ENCODE results near the gene SRSF4.

Gene SRSF4

GRCh38 chr1:29200906-29201594, 19.4 kb upstream of the SRSF4 start:
- no peak for DNase-seq

GRCh38 chr1:29197993-29198392, 16.3 kb upstream of the SRSF4 start:
- DNase-seq, result no peak

- peak; percentile 65 for DNase-seq
Measured at GRCh38 chr1:29197590-29197924, 15.9 kb upstream of the SRSF4 start.

- no peak for DNase-seq
Measured at GRCh38 chr1:29196863-29197589, 15.3 kb upstream of the SRSF4 start.

DNA sequence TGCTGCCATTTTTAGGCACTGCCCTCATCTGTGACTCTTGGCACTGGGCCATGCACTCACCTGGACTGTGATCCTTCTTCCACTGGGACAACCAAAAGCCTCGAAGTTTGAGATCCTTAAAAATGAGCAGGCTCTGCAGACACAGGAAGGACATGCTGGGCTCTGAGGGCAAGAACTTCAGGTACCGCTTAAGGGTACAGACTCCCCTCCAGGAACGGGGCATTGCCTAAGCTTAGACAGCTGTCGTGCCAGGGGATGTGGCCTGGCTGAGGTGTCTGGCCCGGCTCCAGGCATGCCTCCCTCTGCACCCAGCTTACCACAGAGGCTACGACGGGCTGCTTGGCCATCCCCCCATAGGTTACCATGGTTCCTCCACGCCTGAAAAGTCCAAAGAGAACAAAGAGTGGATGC, 14.2 kb upstream of the SRSF4 start:
- peak; percentile 84 for DNase-seq

GRCh38 chr1:29193879-29194455, 12.3 kb upstream of the SRSF4 start:
- DNase-seq, result no peak

- DNase-seq, result no peak
Measured at GRCh38 chr1:29190718-29191117, 9.0 kb upstream of the SRSF4 start.

GRCh38 chr1:29186707-29187106, 5.0 kb upstream of the SRSF4 start:
- DNase-seq, result no peak

DNA sequence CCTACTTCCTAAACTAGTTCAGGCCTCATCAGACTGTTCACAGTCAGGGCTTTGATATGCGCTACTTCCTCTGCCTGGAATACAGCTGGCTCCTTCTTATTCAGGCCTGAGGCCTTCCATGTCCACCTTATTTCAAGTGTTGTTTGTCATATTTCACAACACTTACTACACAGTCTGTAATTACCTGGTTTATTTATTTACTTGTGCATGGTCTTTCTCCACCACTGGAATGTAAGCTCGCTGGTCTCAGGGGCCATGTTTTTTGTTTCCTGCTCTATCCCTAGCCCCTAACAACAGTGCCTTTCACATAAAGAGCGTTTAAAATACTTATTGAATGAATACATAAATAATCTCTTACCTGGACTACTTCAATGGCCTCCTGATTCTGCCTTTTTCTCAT, 4.6 kb upstream of the SRSF4 start:
- no peak for DNase-seq

GRCh38 chr1:29183287-29183686, 1.6 kb upstream of the SRSF4 start:
- DNase-seq, result no peak

GRCh38 chr1:29180497-29181412, 945 bp downstream of the SRSF4 start:
- peak; percentile 64 for DNase-seq

DNA sequence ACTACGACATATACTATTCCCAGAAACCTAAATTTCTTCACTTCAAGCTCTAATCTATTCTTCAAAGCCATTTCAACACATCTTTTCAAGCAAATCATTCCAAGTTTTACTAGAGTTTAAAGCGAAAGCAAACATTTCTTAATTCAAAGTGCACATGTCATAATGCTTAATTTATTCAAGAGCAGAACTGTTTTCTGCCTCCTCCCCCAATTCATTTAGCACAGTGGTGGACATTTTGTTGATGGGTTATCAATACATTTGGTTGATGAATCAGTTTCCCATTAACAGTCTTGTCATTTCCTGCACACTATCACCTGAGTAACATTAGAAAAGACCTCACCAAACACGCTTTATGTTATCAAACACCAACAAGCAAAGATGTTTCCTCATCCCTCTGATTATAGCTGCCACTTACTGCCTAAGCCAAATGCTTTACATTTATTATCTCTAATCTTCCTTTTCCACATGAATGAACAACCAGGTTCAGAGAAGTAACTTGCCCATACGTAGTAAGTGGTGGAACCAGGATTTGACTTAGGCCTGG, 2.0 kb downstream of the SRSF4 start:
- no peak for DNase-seq

DNA sequence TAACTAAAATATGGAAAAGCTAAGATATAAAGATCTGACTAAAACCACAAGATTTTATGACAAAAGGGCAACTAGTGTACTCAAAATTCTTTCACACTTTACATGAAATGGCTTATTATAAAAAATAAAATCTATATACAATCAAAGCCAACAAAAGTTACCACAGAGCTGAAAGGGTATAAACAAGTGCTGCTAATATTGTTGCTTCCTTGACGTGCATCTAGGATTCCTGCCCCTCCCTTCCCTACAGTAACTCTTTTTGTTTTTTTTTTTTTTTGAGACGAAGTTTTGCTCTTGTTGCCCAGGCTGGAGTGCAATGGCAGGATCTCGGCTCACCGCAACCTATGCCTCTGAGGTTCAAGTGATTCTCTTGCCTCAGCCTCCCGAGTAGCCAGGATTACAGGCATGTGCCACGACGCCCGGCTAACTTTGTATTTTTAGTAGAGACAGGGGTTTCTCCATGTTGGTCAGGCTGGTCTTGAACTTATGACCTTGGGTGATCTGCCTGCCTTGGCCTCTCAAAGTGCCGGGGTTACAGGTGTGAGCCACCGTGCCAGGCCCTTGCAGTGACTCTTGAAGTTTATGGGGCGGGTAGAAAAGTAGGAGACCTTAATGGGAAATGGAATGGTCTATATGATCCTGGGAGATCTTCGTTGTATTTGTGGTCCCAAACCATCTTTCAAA, 4.5 kb downstream of the SRSF4 start:
- DNase-seq, result no peak

DNA sequence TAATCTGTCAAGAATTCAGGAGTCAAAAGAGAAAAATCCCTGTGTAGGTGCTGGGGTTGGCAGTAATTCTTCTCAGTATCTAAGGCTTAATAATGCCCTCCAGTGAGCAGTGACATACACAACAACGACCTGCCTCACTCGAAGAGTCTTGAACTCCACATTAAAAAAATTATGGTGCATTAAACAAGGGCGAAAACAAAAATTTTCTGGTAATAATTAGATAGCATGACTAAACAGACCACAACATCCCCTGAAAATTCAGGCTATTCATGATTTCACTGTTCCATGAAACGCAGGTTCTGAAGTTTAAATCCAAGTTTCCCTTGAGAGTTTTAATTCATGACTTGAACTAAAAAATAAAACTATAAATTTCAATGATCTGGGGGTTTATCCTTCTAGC, 5.1 kb downstream of the SRSF4 start:
- no peak for DNase-seq

- DNase-seq, result no peak
Measured at GRCh38 chr1:29172415-29172939, 9.2 kb downstream of the SRSF4 start.

GRCh38 chr1:29171521-29171920, 10.2 kb downstream of the SRSF4 start:
- no peak for DNase-seq

- no peak for DNase-seq
Measured at GRCh38 chr1:29171089-29171488, 10.6 kb downstream of the SRSF4 start.

DNA sequence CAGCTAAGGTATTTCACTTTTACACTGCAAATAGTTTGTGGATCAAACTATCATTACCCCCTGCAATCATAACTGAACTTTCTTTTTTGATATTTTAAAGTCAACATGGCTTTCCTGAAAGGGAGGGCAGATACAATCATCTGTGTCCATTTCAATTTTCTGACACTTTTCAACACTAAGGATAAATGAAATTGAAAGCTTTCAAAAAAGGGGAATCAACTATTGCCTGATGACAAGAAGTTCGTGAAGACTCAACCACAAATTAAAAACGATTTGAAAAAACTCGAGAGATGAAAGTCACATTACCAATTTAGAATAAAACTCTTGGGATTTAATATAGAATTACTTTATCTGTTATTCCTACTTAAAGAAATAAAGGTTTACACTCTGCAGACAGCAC, 11.7 kb downstream of the SRSF4 start:
- DNase-seq, result no peak

DNA sequence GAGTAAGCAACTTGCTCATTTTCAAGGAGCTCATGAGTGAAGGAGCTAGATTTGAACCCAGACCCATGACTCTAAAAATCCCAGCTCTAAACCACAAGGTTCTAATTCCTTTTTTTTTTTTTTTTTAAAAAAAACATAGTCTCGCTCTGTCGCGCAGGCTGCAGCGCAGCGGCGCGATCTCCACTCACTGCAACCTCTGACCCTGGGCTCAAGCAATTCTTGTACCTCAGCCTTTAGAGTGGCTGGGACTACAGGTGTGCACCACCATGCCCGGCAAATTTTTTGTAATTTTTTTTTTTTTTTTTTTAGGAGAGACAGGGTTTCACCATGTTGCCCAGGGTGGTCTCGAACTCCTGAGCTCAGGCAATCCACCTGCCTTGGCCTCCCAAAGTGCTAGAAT, 13.8 kb downstream of the SRSF4 start:
- no peak for DNase-seq

- no peak for DNase-seq
Measured at GRCh38 chr1:29166291-29166878, 15.3 kb downstream of the SRSF4 start.

- DNase-seq, result no peak
Measured at GRCh38 chr1:29164588-29164987, 17.1 kb downstream of the SRSF4 start.

Data from RPMI8226 (cell line).